Neuronal stem cell (in vitro differentiated cells): ENCODE measurements around the gene C2. TPM values are rescaled to one million over a fixed set of nuclear protein-coding genes. Genes with fewer than 3 reads are reported as not detected.

ENCODE experiments used
- DNase-seq: peaks from one replicate; pipeline ENCODE4 v3.0.0-alpha.2; 2013; ENCODE audit warnings: low spot score
- H2AFZ ChIP-seq: one replicate; pipeline ENCODE4 v1.6.1; 2013; ENCODE audit warnings: mild to moderate bottlenecking, low read length, inconsistent platforms
- H2AK5ac ChIP-seq: 2 replicates; pipeline ENCODE4 v1.6.1; 2013; ENCODE audit warnings: low read depth, mild to moderate bottlenecking, inconsistent platforms, low read length, moderate library complexity, mixed read lengths
- H2BK120ac ChIP-seq: 2 replicates; pipeline ENCODE4 v1.6.1; 2013; ENCODE audit warnings: low read depth, mild to moderate bottlenecking, inconsistent platforms, low read length, moderate library complexity, mixed read lengths
- H2BK12ac ChIP-seq: one replicate; pipeline ENCODE4 v1.6.1; 2013; ENCODE audit warnings: low read length, inconsistent platforms
- H2BK15ac ChIP-seq: 2 replicates; pipeline ENCODE4 v1.6.1; 2013; ENCODE audit warnings: mild to moderate bottlenecking, low read length, inconsistent platforms, mixed read lengths
- H2BK5ac ChIP-seq: one replicate; pipeline ENCODE4 v1.6.1; 2013; ENCODE audit warnings: inconsistent platforms, mild to moderate bottlenecking, low read length, moderate library complexity
- H3K14ac ChIP-seq: one replicate; pipeline ENCODE4 v1.6.1; 2013; ENCODE audit warnings: low read length, inconsistent platforms
- H3K18ac ChIP-seq: 2 replicates; pipeline ENCODE4 v1.6.1; 2013; ENCODE audit warnings: low read length, inconsistent platforms
- H3K23ac ChIP-seq: 2 replicates; pipeline ENCODE4 v1.6.1; 2013; ENCODE audit warnings: low read depth, mild to moderate bottlenecking, mixed read lengths, low read length, inconsistent platforms; ENCODE audit not compliant: poor library complexity
- H3K27ac ChIP-seq: replicated peaks from 3 replicates; pipeline ENCODE4 v1.5.1; 2013; ENCODE audit warnings: low read length, inconsistent platforms
- H3K27me3 ChIP-seq, 3 experiments: 2 replicates each; pipeline ENCODE4 v1.6.1; 2013; ENCODE audit warnings: low read length in 3 of 3, mild to moderate bottlenecking in 2 of 3, inconsistent platforms in 1 of 3, low read depth in 1 of 3, mixed read lengths in 1 of 3, moderate library complexity in 1 of 3; ENCODE audit not compliant: control insufficient read depth in 3 of 3, insufficient read depth in 3 of 3
- H3K36me3 ChIP-seq, 2 donors: replicated peaks in 1 of 2; 2 replicates each; pipeline ENCODE4 v1.6.1; 2013; ENCODE audit warnings: low read length in 2 of 2; ENCODE audit not compliant: control insufficient read depth in 2 of 2, insufficient read depth in 2 of 2
- H3K4ac ChIP-seq: 2 replicates; pipeline ENCODE4 v1.6.1; 2013; ENCODE audit warnings: inconsistent platforms, mild to moderate bottlenecking, low read length, moderate library complexity
- H3K4me1 ChIP-seq, 2 donors: 1 replicate in 1 of 2; 2 replicates in 1 of 2; pipeline ENCODE4 v1.6.1; 2013; ENCODE audit warnings: low read length in 2 of 2, low read depth in 1 of 2; ENCODE audit not compliant: control insufficient read depth in 2 of 2, insufficient read depth in 1 of 2
- H3K4me2 ChIP-seq: one replicate; pipeline ENCODE4 v1.6.1; 2013; ENCODE audit warnings: mild to moderate bottlenecking, low read length, inconsistent platforms; ENCODE audit not compliant: insufficient read depth, poor library complexity, severe bottlenecking
- H3K4me3 ChIP-seq, 2 donors: 2 replicates each; pipeline ENCODE4 v1.5.1; 2013; ENCODE audit warnings: low read length in 2 of 2, mild to moderate bottlenecking in 2 of 2, inconsistent platforms in 1 of 2, moderate library complexity in 1 of 2
- H3K79me1 ChIP-seq: one replicate; pipeline ENCODE4 v1.6.1; 2013; ENCODE audit warnings: low read depth, mild to moderate bottlenecking, inconsistent platforms, low read length, moderate library complexity
- H3K9ac ChIP-seq: one replicate; pipeline ENCODE4 v1.6.1; 2013; ENCODE audit warnings: mild to moderate bottlenecking, low read depth, low read length, inconsistent platforms; ENCODE audit not compliant: poor library complexity
- H3K9me3 ChIP-seq, 2 donors: replicated peaks in 1 of 2; 2 replicates each; pipeline versions ENCODE3 to v1.6.1; 2013; ENCODE audit warnings: low read length in 2 of 2, mild to moderate bottlenecking in 2 of 2, inconsistent platforms in 1 of 2, low read depth in 1 of 2, mixed read lengths in 1 of 2, moderate library complexity in 1 of 2; ENCODE audit not compliant: control insufficient read depth in 2 of 2, insufficient read depth in 1 of 2
- H4K8ac ChIP-seq: one replicate; pipeline ENCODE4 v1.6.1; 2013; ENCODE audit warnings: low read depth, mild to moderate bottlenecking, inconsistent platforms, low read length, moderate library complexity
- H4K91ac ChIP-seq: one replicate; pipeline ENCODE4 v1.6.1; 2013; ENCODE audit warnings: low read length, low read depth, mild to moderate bottlenecking, inconsistent platforms; ENCODE audit not compliant: poor library complexity
- WGBS, 2 donors: extraction: QIAGEN DNeasy Blood & Tissue Kit; methylation state at CpG; one replicate each; pipeline ENCODE4 v1.1.7; 2013; ENCODE audit warnings: missing lambda C conversion rate in 2 of 2, mixed read lengths in 1 of 2; ENCODE audit not compliant: insufficient read length in 2 of 2, insufficient replicate concordance in 1 of 2; ENCODE audit errors: extremely low coverage in 2 of 2; 5-methylcytosine and 5-hydroxymethylcytosine counted together
- polyA plus RNA-seq, 2 experiments: library from polyadenylated mRNA; stranded (reverse); fragments of 200-250 nt; gene quantifications; one replicate each; pipeline ENCODE4 v1.2.3, GENCODE V29; 2013

Gene C2
- 1.3 TPM for polyA plus RNA-seq (2013, experiment 1 of 2)
- polyA plus RNA-seq (2013, experiment 2 of 2) = 1.00 TPM

- peak within 1 kb of the TSS; percentile 32 for H3K9ac ChIP-seq
- no peak within 1 kb of the TSS for H3K27ac ChIP-seq
- no peak for DNase-seq
- peak within 1 kb of the TSS; percentile 74 for H2AFZ ChIP-seq
- H3K36me3 ChIP-seq = no peaks in the 10 kb centered on the region
- H3K23ac ChIP-seq = no peak within 1 kb of the TSS
- no peak within 1 kb of the TSS for H2BK120ac ChIP-seq
- peaks cover 0 to 2% of the 10 kb centered on the region in 2 donors for H3K4me1 ChIP-seq
- no peak within 1 kb of the TSS for H3K4me3 ChIP-seq
- no peaks in the 10 kb centered on the region for H3K79me1 ChIP-seq
- peaks cover 4 to 5% of the 10 kb centered on the region in 2 donors for H3K9me3 ChIP-seq
- no peak within 1 kb of the TSS for H3K18ac ChIP-seq
- H4K91ac ChIP-seq = no peak within 1 kb of the TSS
- H2BK12ac ChIP-seq = no peak within 1 kb of the TSS
- WGBS, 2 donors = no CpG with 5 or more reads among the region's 11 CpGs
- no peak within 1 kb of the TSS for H2AK5ac ChIP-seq
- peaks cover 0 to 8% (median 0%) of the 10 kb centered on the region in 3 experiments for H3K27me3 ChIP-seq
- H2BK5ac ChIP-seq = no peak within 1 kb of the TSS
- no peak within 1 kb of the TSS for H3K4me2 ChIP-seq
- no peak within 1 kb of the TSS for H3K4ac ChIP-seq
- H2BK15ac ChIP-seq = no peak within 1 kb of the TSS
- no peak within 1 kb of the TSS for H4K8ac ChIP-seq
- H3K14ac ChIP-seq = no peak within 1 kb of the TSS
Measured at GRCh38 chr6:31927242-31927862, at the start of gene C2. Gene C2, plus strand, starts transcription at chr6:31927717. Its CDS starts 36 bp downstream, at chr6:31927753.

- H2AK5ac ChIP-seq = peak overlapping the region; percentile 10
- H3K9ac ChIP-seq = no peak overlapping the region
- H3K79me1 ChIP-seq = no peaks in the 10 kb centered on the region
- no peak overlapping the region for H2BK12ac ChIP-seq
- no peaks in the 10 kb centered on the region for H3K4me1 ChIP-seq
- no peaks in the 10 kb centered on the region for H3K9me3 ChIP-seq
- H3K36me3 ChIP-seq = peaks cover 34 to 36% of the 10 kb centered on the region in 2 donors
- no peak overlapping the region for H3K4me2 ChIP-seq
- H3K4ac ChIP-seq = no peak overlapping the region
- H2BK120ac ChIP-seq = no peak overlapping the region
- WGBS, 2 donors = no CpG with 5 or more reads among the region's 3 CpGs
- no peak overlapping the region for H4K91ac ChIP-seq
- H3K4me3 ChIP-seq = no peak overlapping the region
- no peak overlapping the region for H2BK5ac ChIP-seq
- DNase-seq = no peak
- H3K27me3 ChIP-seq = no peaks in the 10 kb centered on the region
- no peak overlapping the region for H2BK15ac ChIP-seq
- H3K18ac ChIP-seq = no peak overlapping the region
- no peak overlapping the region for H3K27ac ChIP-seq
- no peak overlapping the region for H3K14ac ChIP-seq
- H3K23ac ChIP-seq = no peak overlapping the region
- H4K8ac ChIP-seq = no peak overlapping the region
- no peak overlapping the region for H2AFZ ChIP-seq
Measured at GRCh38 chr6:31878222-31878621, 49.3 kb upstream of the C2 start.

- H3K4ac ChIP-seq = no peak within 1 kb of the TSS
- no peaks in the 10 kb centered on the region for H3K4me1 ChIP-seq
- H2AK5ac ChIP-seq = peak within 1 kb of the TSS; percentile 10
- H2BK12ac ChIP-seq = no peak within 1 kb of the TSS
- H4K91ac ChIP-seq = no peak within 1 kb of the TSS
- no peak within 1 kb of the TSS for H4K8ac ChIP-seq
- H3K27ac ChIP-seq = no peak within 1 kb of the TSS
- H3K18ac ChIP-seq = peak within 1 kb of the TSS; percentile 74
- no CpG with 5 or more reads among the region's 18 CpGs for WGBS, 2 donors
- no peaks in the 10 kb centered on the region for H3K79me1 ChIP-seq
- H2BK120ac ChIP-seq = no peak within 1 kb of the TSS
- no peak for DNase-seq
- peak within 1 kb of the TSS; percentile 11 for H2BK15ac ChIP-seq
- H3K9ac ChIP-seq = no peak within 1 kb of the TSS
- no peak within 1 kb of the TSS for H3K4me3 ChIP-seq
- H3K9me3 ChIP-seq = no peaks in the 10 kb centered on the region
- no peak within 1 kb of the TSS for H2BK5ac ChIP-seq
- H3K36me3 ChIP-seq = peaks cover 39 to 41% of the 10 kb centered on the region in 2 donors
- no peak within 1 kb of the TSS for H3K14ac ChIP-seq
- H2AFZ ChIP-seq = no peak within 1 kb of the TSS
- no peak within 1 kb of the TSS for H3K4me2 ChIP-seq
- no peaks in the 10 kb centered on the region for H3K27me3 ChIP-seq
- no peak within 1 kb of the TSS for H3K23ac ChIP-seq
Measured at GRCh38 chr6:31878726-31879125, 48.8 kb upstream of the C2 start, which contains the start of gene SLC44A4. Gene SLC44A4, minus strand, starts transcription at chr6:31878997. Its CDS starts 17 bp downstream, at chr6:31878980.

GRCh38 chr6:31879143-31879542 lies 48.4 kb upstream of the C2 start:
- no peaks in the 10 kb centered on the region for H3K9me3 ChIP-seq
- H2BK15ac ChIP-seq = no peak overlapping the region
- H3K27ac ChIP-seq = no peak overlapping the region
- no peak overlapping the region for H2BK120ac ChIP-seq
- peaks cover 40 to 46% of the 10 kb centered on the region in 2 donors for H3K36me3 ChIP-seq
- no peak overlapping the region for H3K14ac ChIP-seq
- no peak overlapping the region for H3K18ac ChIP-seq
- no peak overlapping the region for H2AFZ ChIP-seq
- no peak overlapping the region for H4K91ac ChIP-seq
- no peak overlapping the region for H2BK12ac ChIP-seq
- no peak overlapping the region for H3K4me3 ChIP-seq
- H2AK5ac ChIP-seq = no peak overlapping the region
- H3K4me2 ChIP-seq = no peak overlapping the region
- H4K8ac ChIP-seq = no peak overlapping the region
- DNase-seq = no peak
- H2BK5ac ChIP-seq = no peak overlapping the region
- no peak overlapping the region for H3K4ac ChIP-seq
- WGBS, 2 donors = no CpG with 5 or more reads among the region's 13 CpGs
- no peak overlapping the region for H3K23ac ChIP-seq
- no peaks in the 10 kb centered on the region for H3K27me3 ChIP-seq
- H3K9ac ChIP-seq = no peak overlapping the region
- no peaks in the 10 kb centered on the region for H3K79me1 ChIP-seq
- H3K4me1 ChIP-seq = no peaks in the 10 kb centered on the region
